T-helper 1 cell treated with Interleukin-12 subunit alpha and Interleukin-12 subunit beta and Interleukin-4 antibody, amounts not matched to agents 30 μg/mL and 1 μg/mL, for 36 hours (primary cell): Measurements from ENCODE around the gene MTHFD2L.

Experiments used
- H3K27ac Mint-ChIP-seq: one replicate; pipeline ENCODE4 v1.8.0; 2021; ENCODE audit warnings: mild to moderate bottlenecking, mixed read lengths
- H3K27me3 Mint-ChIP-seq: one replicate; pipeline ENCODE4 v1.8.0; 2021; ENCODE audit warnings: low read depth, mixed read lengths
- H3K36me3 Mint-ChIP-seq: one replicate; pipeline ENCODE4 v1.8.0; 2021; ENCODE audit warnings: low read depth, mixed read lengths
- H3K4me1 Mint-ChIP-seq: one replicate; pipeline ENCODE4 v1.8.0; 2021; ENCODE audit warnings: low read depth, mixed read lengths
- H3K4me3 Mint-ChIP-seq: one replicate; pipeline ENCODE4 v1.8.0; 2021; ENCODE audit warnings: mild to moderate bottlenecking, moderate library complexity, mixed read lengths
- H3K9me3 Mint-ChIP-seq: one replicate; pipeline ENCODE4 v1.8.0; 2021; ENCODE audit warnings: mixed read lengths

MTHFD2L gene

GRCh38 chr4:74305000-74305399 lies 147.1 kb downstream of the MTHFD2L start:
- Mint-ChIP-seq H3K4me3 (no peak overlapping the region), H3K36me3 (no peaks in the 10 kb centered on the region), H3K27ac (no peak overlapping the region), H3K4me1 (peaks cover 5% of the 10 kb centered on the region), H3K27me3 (no peaks in the 10 kb centered on the region), H3K9me3 (no peaks in the 10 kb centered on the region)

GRCh38 chr4:74307170-74307569 lies 149.3 kb downstream of the MTHFD2L start:
- Mint-ChIP-seq H3K9me3 (no peaks in the 10 kb centered on the region), H3K36me3 (no peaks in the 10 kb centered on the region), H3K27ac (no peak overlapping the region), H3K4me3 (no peak overlapping the region), H3K27me3 (no peaks in the 10 kb centered on the region), H3K4me1 (peaks cover 5% of the 10 kb centered on the region)

- Mint-ChIP-seq H3K4me3 (no peak within 1 kb of the TSS), H3K27me3 (no peaks in the 10 kb centered on the region), H3K9me3 (no peaks in the 10 kb centered on the region), H3K36me3 (no peaks in the 10 kb centered on the region), H3K4me1 (peaks cover 5% of the 10 kb centered on the region), H3K27ac (no peak within 1 kb of the TSS)
These were observed 150.3 kb downstream of the MTHFD2L start, which contains the start of gene EPGN for GRCh38 chr4:74308215-74308614. Gene EPGN (plus strand): TSS chr4:74308470. CDS start chr4:74308534, 64 bp downstream.

GRCh38 chr4:74309223-74309622 lies 151.3 kb downstream of the MTHFD2L start:
- no peak overlapping the region for H3K4me3 Mint-ChIP-seq
- peaks cover 5% of the 10 kb centered on the region for H3K4me1 Mint-ChIP-seq
- H3K27me3 Mint-ChIP-seq = no peaks in the 10 kb centered on the region
- no peaks in the 10 kb centered on the region for H3K36me3 Mint-ChIP-seq
- H3K9me3 Mint-ChIP-seq = no peaks in the 10 kb centered on the region
- no peak overlapping the region for H3K27ac Mint-ChIP-seq

GRCh38 chr4:74311696-74312313 lies 153.9 kb downstream of the MTHFD2L start:
- no peak overlapping the region for H3K4me3 Mint-ChIP-seq
- no peak overlapping the region for H3K27ac Mint-ChIP-seq
- no peaks in the 10 kb centered on the region for H3K36me3 Mint-ChIP-seq
- H3K4me1 Mint-ChIP-seq = peaks cover 5% of the 10 kb centered on the region
- H3K27me3 Mint-ChIP-seq = no peaks in the 10 kb centered on the region
- H3K9me3 Mint-ChIP-seq = no peaks in the 10 kb centered on the region

GRCh38 chr4:74314329-74314728 lies 156.4 kb downstream of the MTHFD2L start:
- no peaks in the 10 kb centered on the region for H3K36me3 Mint-ChIP-seq
- no peak overlapping the region for H3K27ac Mint-ChIP-seq
- no peaks in the 10 kb centered on the region for H3K4me1 Mint-ChIP-seq
- no peak overlapping the region for H3K4me3 Mint-ChIP-seq
- H3K9me3 Mint-ChIP-seq = no peaks in the 10 kb centered on the region
- no peaks in the 10 kb centered on the region for H3K27me3 Mint-ChIP-seq

GRCh38 chr4:74314944-74315343 lies 157.0 kb downstream of the MTHFD2L start:
- H3K27ac Mint-ChIP-seq = no peak overlapping the region

GRCh38 chr4:74315376-74315775 lies 157.5 kb downstream of the MTHFD2L start:
- H3K36me3 Mint-ChIP-seq = no peaks in the 10 kb centered on the region
- no peaks in the 10 kb centered on the region for H3K4me1 Mint-ChIP-seq
- H3K4me3 Mint-ChIP-seq = no peak overlapping the region
- H3K27me3 Mint-ChIP-seq = no peaks in the 10 kb centered on the region
- no peaks in the 10 kb centered on the region for H3K9me3 Mint-ChIP-seq
- no peak overlapping the region for H3K27ac Mint-ChIP-seq

More at GRCh38 chr4:74314944-74315343, 157.0 kb downstream of the MTHFD2L start:
- H3K4me1 Mint-ChIP-seq = no peaks in the 10 kb centered on the region
- no peaks in the 10 kb centered on the region for H3K27me3 Mint-ChIP-seq
- no peaks in the 10 kb centered on the region for H3K9me3 Mint-ChIP-seq
- H3K4me3 Mint-ChIP-seq = no peak overlapping the region
- H3K36me3 Mint-ChIP-seq = no peaks in the 10 kb centered on the region

GRCh38 chr4:74316397-74316796 lies 158.5 kb downstream of the MTHFD2L start:
- no peaks in the 10 kb centered on the region for H3K4me1 Mint-ChIP-seq
- no peaks in the 10 kb centered on the region for H3K36me3 Mint-ChIP-seq
- peaks cover 7% of the 10 kb centered on the region for H3K27me3 Mint-ChIP-seq
- no peak overlapping the region for H3K27ac Mint-ChIP-seq
- H3K4me3 Mint-ChIP-seq = no peak overlapping the region
- H3K9me3 Mint-ChIP-seq = no peaks in the 10 kb centered on the region

GRCh38 chr4:74317616-74318246 lies 159.8 kb downstream of the MTHFD2L start:
- peaks cover 13% of the 10 kb centered on the region for H3K27me3 Mint-ChIP-seq
- H3K4me3 Mint-ChIP-seq = no peak overlapping the region
- no peak overlapping the region for H3K27ac Mint-ChIP-seq
- H3K36me3 Mint-ChIP-seq = no peaks in the 10 kb centered on the region
- no peaks in the 10 kb centered on the region for H3K4me1 Mint-ChIP-seq
- no peaks in the 10 kb centered on the region for H3K9me3 Mint-ChIP-seq

GRCh38 chr4:74318276-74318675 lies 160.4 kb downstream of the MTHFD2L start:
- no peaks in the 10 kb centered on the region for H3K9me3 Mint-ChIP-seq
- no peak overlapping the region for H3K4me3 Mint-ChIP-seq
- no peaks in the 10 kb centered on the region for H3K4me1 Mint-ChIP-seq
- H3K36me3 Mint-ChIP-seq = no peaks in the 10 kb centered on the region
- no peak overlapping the region for H3K27ac Mint-ChIP-seq
- H3K27me3 Mint-ChIP-seq = peaks cover 13% of the 10 kb centered on the region

GRCh38 chr4:74319470-74319869 lies 161.6 kb downstream of the MTHFD2L start:
- Mint-ChIP-seq H3K27ac (no peak overlapping the region), H3K4me1 (no peaks in the 10 kb centered on the region), H3K27me3 (peaks cover 15% of the 10 kb centered on the region), H3K36me3 (no peaks in the 10 kb centered on the region), H3K4me3 (no peak overlapping the region), H3K9me3 (no peaks in the 10 kb centered on the region)

- H3K27me3 Mint-ChIP-seq = peaks cover 15% of the 10 kb centered on the region
- no peaks in the 10 kb centered on the region for H3K4me1 Mint-ChIP-seq
- H3K36me3 Mint-ChIP-seq = no peaks in the 10 kb centered on the region
- H3K27ac Mint-ChIP-seq = no peak overlapping the region
- H3K9me3 Mint-ChIP-seq = no peaks in the 10 kb centered on the region
- H3K4me3 Mint-ChIP-seq = no peak overlapping the region
These were observed 162.7 kb downstream of the MTHFD2L start for GRCh38 chr4:74320559-74321118.

GRCh38 chr4:74322301-74322700 lies 164.4 kb downstream of the MTHFD2L start:
- no peaks in the 10 kb centered on the region for H3K9me3 Mint-ChIP-seq
- peaks cover 15% of the 10 kb centered on the region for H3K27me3 Mint-ChIP-seq
- no peaks in the 10 kb centered on the region for H3K4me1 Mint-ChIP-seq

GRCh38 chr4:74323663-74324062 lies 165.7 kb downstream of the MTHFD2L start:
- Mint-ChIP-seq H3K4me3 (no peak overlapping the region), H3K27me3 (peaks cover 17% of the 10 kb centered on the region), H3K27ac (no peak overlapping the region), H3K4me1 (no peaks in the 10 kb centered on the region), H3K36me3 (no peaks in the 10 kb centered on the region), H3K9me3 (no peaks in the 10 kb centered on the region)

More at GRCh38 chr4:74322301-74322700, 164.4 kb downstream of the MTHFD2L start:
- H3K27ac Mint-ChIP-seq = no peak overlapping the region
- no peaks in the 10 kb centered on the region for H3K36me3 Mint-ChIP-seq
- no peak overlapping the region for H3K4me3 Mint-ChIP-seq
